AG04450 (cell line): ENCODE results near the gene S100A5. TPM values are rescaled to one million over a fixed set of nuclear protein-coding genes. Genes with fewer than 3 reads are reported as not detected.

Experiments used
- CTCF ChIA-PET: fragments of 300-600, 350-600 bp; formaldehyde crosslinking; extraction: SDS; loops from one replicate; lab custom pipeline; 2022; ENCODE audit warnings: antibody characterized with exemption, inconsistent platforms; lab: Charles Lee
- POLR2A ChIA-PET: fragments of 350-600 bp; formaldehyde crosslinking; extraction: SDS; loops from one replicate; lab custom pipeline; 2021; ENCODE audit warnings: antibody characterized with exemption, inconsistent platforms; lab: Yijun Ruan, JAX
- DNase-seq: peaks from one replicate; pipeline ENCODE4 v3.0.0-alpha.2; 2011; ENCODE audit warnings: low read depth, low spot score
- H3K27ac ChIP-seq: one replicate; pipeline ENCODE4 v1.5.1; 2012; ENCODE audit warnings: low read depth, low read length, control low read depth
- H3K27me3 ChIP-seq: one replicate; pipeline ENCODE4 v1.6.0; 2012; ENCODE audit warnings: low read length; ENCODE audit not compliant: control insufficient read depth, insufficient read depth
- H3K4me3 ChIP-seq: 2 replicates; pipeline ENCODE4 v1.5.1; 2011; ENCODE audit warnings: mild to moderate bottlenecking, low read depth, low read length, control low read depth
- H3K9me3 ChIP-seq: 2 replicates; pipeline ENCODE4 v1.5.1; 2012; ENCODE audit warnings: low read length; ENCODE audit not compliant: control insufficient read depth, insufficient read depth
- CTCF ChIP-seq: IDR thresholded peaks from 2 replicates; pipeline ENCODE4 v1.5.1; 2011; ENCODE audit warnings: low read depth, low read length, control low read depth, inconsistent platforms
- polyA plus RNA-seq: library from polyadenylated mRNA; depleted of rRNA; stranded (reverse); fragments of >200 nt; gene quantifications from 2 replicates; pipeline ENCODE4 v1.2.3, GENCODE V29; 2011

Gene S100A5
- polyA plus RNA-seq, 1 experiment, result 0.42 TPM

GRCh38 chr1:153560771-153561465 lies 20.2 kb upstream of the S100A5 start:
- POLR2A ChIA-PET, result no interaction called here

GRCh38 chr1:153560241-153560640 lies 19.5 kb upstream of the S100A5 start:
- no peak overlapping the region for H3K27ac ChIP-seq
- H3K27me3 ChIP-seq, result no peaks in the 10 kb centered on the region
- ChIA-PET CTCF (interaction anchor here (1.2 to 5.0 kb wide), 3 partner anchors 27 to 208 kb away, joined by 3 to 22 read pairs (median 6); no protein-coding TSS in a partner anchor), POLR2A (no interaction called here)
- TF ChIP-seq CTCF, result no peak
- no peaks in the 10 kb centered on the region for H3K9me3 ChIP-seq
- no peak overlapping the region for H3K4me3 ChIP-seq
- no peak for DNase-seq

More at GRCh38 chr1:153560771-153561465, 20.2 kb upstream of the S100A5 start:
- Histone ChIP-seq H3K27ac (no peak overlapping the region), H3K4me3 (no peak overlapping the region), H3K27me3 (no peaks in the 10 kb centered on the region), H3K9me3 (no peaks in the 10 kb centered on the region)
- TF ChIP-seq CTCF, result no peak
- CTCF ChIA-PET, result interaction anchor here (1.2 to 5.0 kb wide), 6 partner anchors 11 to 209 kb away, joined by 3 to 22 read pairs (median 4); no protein-coding TSS in a partner anchor
- DNase-seq, result no peak

- H3K4me3 ChIP-seq, result no peak overlapping the region
- no peak for DNase-seq
- no peaks in the 10 kb centered on the region for H3K27me3 ChIP-seq
- ChIA-PET POLR2A (no interaction called here), CTCF (interaction anchor here (1.3 to 1.6 kb wide), 3 partner anchors 10 to 70 kb away, joined by 4 to 6 read pairs (median 5); partner anchors contain the start of genes S100A1 and S100A13)
- no peak overlapping the region for H3K27ac ChIP-seq
- TF ChIP-seq CTCF, result no peak
- H3K9me3 ChIP-seq, result no peaks in the 10 kb centered on the region
Observed at GRCh38 chr1:153557877-153558276, 17.1 kb upstream of the S100A5 start.

- ChIA-PET CTCF (interaction anchor here (1.2 kb wide), 1 partner anchor 45 kb away, joined by 4 read pairs; no protein-coding TSS in a partner anchor), POLR2A (no interaction called here)
- DNase-seq, result no peak
- Histone ChIP-seq H3K27me3 (no peaks in the 10 kb centered on the region), H3K27ac (no peak overlapping the region), H3K4me3 (no peak overlapping the region), H3K9me3 (no peaks in the 10 kb centered on the region)
- no peak for TF ChIP-seq CTCF
Observed at GRCh38 chr1:153556348-153556747, 15.6 kb upstream of the S100A5 start.
